D721Med (cell line): ENCODE data around the gene TRAM2.

ENCODE experiments used
- DNase-seq: peaks from one replicate; pipeline ENCODE4 v3.0.0; 2011; ENCODE audit warnings: low spot score; ENCODE audit not compliant: insufficient read length
- FAIRE-seq: peaks from 2 replicates; lab custom pipeline; 2011; peaks lifted over from hg19 to GRCh38; lab: Jason Lieb, UNC
- TF ChIP-seq, protein P1 (sequence below): IDR thresholded peaks from 2 replicates; pipeline ENCODE4 v1.5.1; 2012; ENCODE audit warnings: mild to moderate bottlenecking, control low read depth; ENCODE audit not compliant: insufficient read depth; ENCODE audit errors: missing control alignments

The TRAM2 gene

DNA sequence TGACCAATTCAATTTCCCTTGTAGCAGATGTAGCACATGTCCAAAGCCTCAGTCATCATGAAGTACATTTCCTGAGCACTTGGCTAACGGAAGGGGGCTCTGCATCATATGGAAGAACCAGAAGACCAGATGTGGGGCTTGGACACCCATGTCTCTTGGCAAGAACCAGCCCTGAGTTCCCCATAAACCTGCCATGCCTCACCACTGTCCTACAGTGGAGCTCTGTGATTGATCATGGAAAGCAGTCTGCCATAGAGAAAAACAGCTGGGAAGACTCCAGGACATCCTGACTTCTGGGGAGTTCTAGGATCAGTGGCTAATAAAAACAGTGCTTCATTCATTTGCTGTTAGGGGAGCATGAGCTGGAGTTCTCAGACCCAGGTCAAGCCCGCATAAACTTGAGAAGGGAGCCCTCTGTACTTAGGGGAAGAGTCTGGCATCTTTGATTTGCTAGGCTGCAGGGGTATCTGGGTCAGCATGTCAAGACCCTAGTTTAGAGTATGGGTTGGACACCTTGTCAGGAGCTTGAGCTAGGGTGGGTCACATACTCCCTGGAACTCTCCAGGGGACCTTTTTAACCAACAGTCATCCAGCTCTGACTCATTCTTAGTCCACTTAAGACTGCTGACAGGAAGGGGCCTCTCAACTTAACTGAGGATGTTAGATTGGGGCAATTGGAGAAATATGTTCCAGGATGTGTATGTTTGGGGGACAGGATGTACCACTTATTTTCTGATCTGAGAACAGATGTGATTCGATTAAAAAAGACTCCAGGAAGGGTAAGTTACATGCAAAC lies 26.3 kb upstream of the TRAM2 start:
- TF ChIP-seq, protein P1, sequence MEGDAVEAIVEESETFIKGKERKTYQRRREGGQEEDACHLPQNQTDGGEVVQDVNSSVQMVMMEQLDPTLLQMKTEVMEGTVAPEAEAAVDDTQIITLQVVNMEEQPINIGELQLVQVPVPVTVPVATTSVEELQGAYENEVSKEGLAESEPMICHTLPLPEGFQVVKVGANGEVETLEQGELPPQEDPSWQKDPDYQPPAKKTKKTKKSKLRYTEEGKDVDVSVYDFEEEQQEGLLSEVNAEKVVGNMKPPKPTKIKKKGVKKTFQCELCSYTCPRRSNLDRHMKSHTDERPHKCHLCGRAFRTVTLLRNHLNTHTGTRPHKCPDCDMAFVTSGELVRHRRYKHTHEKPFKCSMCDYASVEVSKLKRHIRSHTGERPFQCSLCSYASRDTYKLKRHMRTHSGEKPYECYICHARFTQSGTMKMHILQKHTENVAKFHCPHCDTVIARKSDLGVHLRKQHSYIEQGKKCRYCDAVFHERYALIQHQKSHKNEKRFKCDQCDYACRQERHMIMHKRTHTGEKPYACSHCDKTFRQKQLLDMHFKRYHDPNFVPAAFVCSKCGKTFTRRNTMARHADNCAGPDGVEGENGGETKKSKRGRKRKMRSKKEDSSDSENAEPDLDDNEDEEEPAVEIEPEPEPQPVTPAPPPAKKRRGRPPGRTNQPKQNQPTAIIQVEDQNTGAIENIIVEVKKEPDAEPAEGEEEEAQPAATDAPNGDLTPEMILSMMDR = no peak
- FAIRE-seq (no peak), DNase-seq (no peak)

GRCh38 chr6:52598824-52599190 lies 21.9 kb upstream of the TRAM2 start:
- TF ChIP-seq, protein P1 = no peak
- DNase-seq = no peak
- FAIRE-seq = no peak

GRCh38 chr6:52598123-52598823 lies 21.4 kb upstream of the TRAM2 start:
- FAIRE-seq = no peak
- DNase-seq = no peak
- TF ChIP-seq, protein P1 = peak; percentile 74

DNA sequence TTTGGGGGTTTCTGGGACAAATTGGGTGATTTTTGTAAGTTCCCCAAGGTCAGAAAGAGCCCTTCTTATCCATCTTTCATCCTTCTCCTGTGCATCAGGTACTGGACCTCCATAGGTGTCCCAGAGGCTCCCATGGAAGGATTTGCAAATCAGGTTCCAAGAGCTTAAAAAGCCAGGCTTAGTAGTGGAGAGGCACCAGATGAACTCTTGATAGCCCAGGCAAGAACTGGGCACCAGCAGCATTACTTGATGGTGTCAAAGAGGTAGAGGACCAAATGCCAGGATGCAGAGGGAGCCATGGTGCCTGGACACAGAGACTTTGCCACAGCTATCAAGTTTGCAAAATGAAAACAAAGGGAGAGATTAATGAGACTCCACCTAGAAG lies 20.9 kb upstream of the TRAM2 start:
- TF ChIP-seq, protein P1 = no peak
- no peak for DNase-seq
- no peak for FAIRE-seq

- FAIRE-seq (no peak), DNase-seq (no peak)
- TF ChIP-seq, protein P1 = no peak
Measured at GRCh38 chr6:52596371-52597028, 19.6 kb upstream of the TRAM2 start.

GRCh38 chr6:52595796-52596130 lies 18.9 kb upstream of the TRAM2 start:
- TF ChIP-seq, protein P1 = no peak
- DNase-seq = no peak
- FAIRE-seq = no peak
